HG02759 (cell line): ENCODE data around the gene ZNF679.
"Not testable (repeated sequence)": the region's sequence is repeated elsewhere in the genome, so short reads cannot be mapped to it uniquely, and the experiment has no call there.

Source experiments
- ATAC-seq: cut with Tn5 transposase; IDR thresholded peaks from one replicate; pipeline ENCODE4 v1.9.1; 2021; ENCODE audit warnings: mild to moderate bottlenecking, moderate library complexity; ENCODE audit not compliant: unreplicated experiment

Gene ZNF679

GRCh38 chr7:64308016-64308270 is 79.7 kb downstream of the ZNF679 start:
- ATAC-seq, result no peak

- ATAC-seq, result no peak
Measured at GRCh38 chr7:64310426-64310825, 82.2 kb downstream of the ZNF679 start.

- ATAC-seq, result no peak
Measured at GRCh38 chr7:64312826-64313225, 84.6 kb downstream of the ZNF679 start.

GRCh38 chr7:64313740-64314491 is 85.6 kb downstream of the ZNF679 start, which contains the start of gene ZNF736:
ZNF736 (plus strand) TSS chr7:64313961; CDS start chr7:64314151, 190 bp downstream.
- ATAC-seq, result peak; percentile 100

GRCh38 chr7:64314566-64314965 is 86.3 kb downstream of the ZNF679 start:
- ATAC-seq, result no peak

GRCh38 chr7:64316031-64316742 is 87.9 kb downstream of the ZNF679 start:
- ATAC-seq, result not testable (repeated sequence)
